ENCODE measurements around the gene PLD3.

Gene PLD3

GRCh38 chr19:40395956-40396355 lies 47.5 kb downstream of the PLD3 start:
- TF ChIP-seq, protein P1, sequence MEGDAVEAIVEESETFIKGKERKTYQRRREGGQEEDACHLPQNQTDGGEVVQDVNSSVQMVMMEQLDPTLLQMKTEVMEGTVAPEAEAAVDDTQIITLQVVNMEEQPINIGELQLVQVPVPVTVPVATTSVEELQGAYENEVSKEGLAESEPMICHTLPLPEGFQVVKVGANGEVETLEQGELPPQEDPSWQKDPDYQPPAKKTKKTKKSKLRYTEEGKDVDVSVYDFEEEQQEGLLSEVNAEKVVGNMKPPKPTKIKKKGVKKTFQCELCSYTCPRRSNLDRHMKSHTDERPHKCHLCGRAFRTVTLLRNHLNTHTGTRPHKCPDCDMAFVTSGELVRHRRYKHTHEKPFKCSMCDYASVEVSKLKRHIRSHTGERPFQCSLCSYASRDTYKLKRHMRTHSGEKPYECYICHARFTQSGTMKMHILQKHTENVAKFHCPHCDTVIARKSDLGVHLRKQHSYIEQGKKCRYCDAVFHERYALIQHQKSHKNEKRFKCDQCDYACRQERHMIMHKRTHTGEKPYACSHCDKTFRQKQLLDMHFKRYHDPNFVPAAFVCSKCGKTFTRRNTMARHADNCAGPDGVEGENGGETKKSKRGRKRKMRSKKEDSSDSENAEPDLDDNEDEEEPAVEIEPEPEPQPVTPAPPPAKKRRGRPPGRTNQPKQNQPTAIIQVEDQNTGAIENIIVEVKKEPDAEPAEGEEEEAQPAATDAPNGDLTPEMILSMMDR (IDR thresholded peaks at IDR 0.05; ENCODE audit: low read depth, low read length), result no peak
- Histone ChIP-seq H3K36me3 (no peaks in the 10 kb centered on the region), H3K4me1 (peaks cover 5% of the 10 kb centered on the region; the same call in 1 of the 2 replicates), H3K27me3 (peaks cover 39% of the 10 kb centered on the region), H3K4me3 (ENCODE audit: low read depth, low read length) (no peak overlapping the region), H3K9me3 (no peaks in the 10 kb centered on the region)
- DNase-seq, result no peak

GRCh38 chr19:40396886-40397567 lies 48.5 kb downstream of the PLD3 start:
- H3K4me1 ChIP-seq, result peaks cover 5% of the 10 kb centered on the region; the same call in 1 of the 2 replicates
- no peaks in the 10 kb centered on the region for H3K9me3 ChIP-seq
- no peaks in the 10 kb centered on the region for H3K36me3 ChIP-seq
- TF ChIP-seq, protein P1 (IDR thresholded peaks at IDR 0.05; ENCODE audit: low read depth, low read length), result no peak
- H3K27me3 ChIP-seq, result peaks cover 39% of the 10 kb centered on the region
- H3K4me3 ChIP-seq (ENCODE audit: low read depth, low read length), result no peak overlapping the region
- DNase-seq, result no peak

GRCh38 chr19:40397568-40397906 lies 49.0 kb downstream of the PLD3 start:
- peaks cover 39% of the 10 kb centered on the region for H3K27me3 ChIP-seq
- TF ChIP-seq, protein P1 (IDR thresholded peaks at IDR 0.05; ENCODE audit: low read depth, low read length), result no peak
- no peaks in the 10 kb centered on the region for H3K36me3 ChIP-seq
- H3K4me3 ChIP-seq (ENCODE audit: low read depth, low read length), result no peak overlapping the region
- peaks cover 5% of the 10 kb centered on the region; the same call in 1 of the 2 replicates for H3K4me1 ChIP-seq
- DNase-seq, result no peak
- no peaks in the 10 kb centered on the region for H3K9me3 ChIP-seq

GRCh38 chr19:40398417-40399131 lies 50.1 kb downstream of the PLD3 start:
- H3K4me1 ChIP-seq, result peaks cover 5% of the 10 kb centered on the region; the same call in 1 of the 2 replicates
- H3K9me3 ChIP-seq, result no peaks in the 10 kb centered on the region
- DNase-seq, result peak; percentile 85
- H3K36me3 ChIP-seq, result no peaks in the 10 kb centered on the region
- H3K27me3 ChIP-seq, result peaks cover 39% of the 10 kb centered on the region
- no peak overlapping the region; the same call in 1 of the 2 replicates for H3K4me3 ChIP-seq (ENCODE audit: low read depth, low read length)
- TF ChIP-seq, protein P1 (IDR thresholded peaks at IDR 0.05; ENCODE audit: low read depth, low read length), result no peak

DNA sequence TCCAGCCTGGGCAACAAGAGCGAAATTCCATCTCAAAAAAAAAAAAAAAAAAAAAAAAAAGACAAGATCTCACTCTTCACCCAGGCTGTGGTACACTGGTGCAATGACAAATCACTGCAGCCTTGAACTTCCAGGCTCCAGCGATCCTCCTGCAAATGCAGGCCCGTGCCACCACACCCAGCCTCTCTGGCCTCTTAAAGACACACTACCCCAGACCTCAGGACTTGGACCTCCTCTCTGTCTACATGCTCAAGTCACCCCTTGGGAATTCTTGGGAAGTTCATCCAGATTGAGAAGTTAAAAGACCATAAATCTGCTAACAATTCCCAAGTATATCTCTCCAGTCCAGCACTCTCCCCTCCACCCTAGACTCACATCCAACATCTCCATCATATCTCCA lies 52.1 kb downstream of the PLD3 start:
- no peak for DNase-seq
- no peaks in the 10 kb centered on the region for H3K9me3 ChIP-seq
- H3K27me3 ChIP-seq, result peaks cover 30% of the 10 kb centered on the region
- TF ChIP-seq, protein P1 (IDR thresholded peaks at IDR 0.05; ENCODE audit: low read depth, low read length), result no peak
- no peak overlapping the region for H3K4me3 ChIP-seq (ENCODE audit: low read depth, low read length)
- peaks cover 8% of the 10 kb centered on the region; the same call in 1 of the 2 replicates for H3K4me1 ChIP-seq
- no peaks in the 10 kb centered on the region for H3K36me3 ChIP-seq

Data from BE2C (cell line).